Activated CD4-positive, alpha-beta T cell treated with anti-CD3 and anti-CD28 coated beads, Interleukin-10, Interleukin-2, amounts not matched to agents 100 ng/mL and 50 ng/mL, durations not matched to agents 16 hours and 8 hours (primary cell): ENCODE results near the gene TUBB4B.
"Not testable (repeated sequence)": the region's sequence is repeated elsewhere in the genome, so short reads cannot be mapped to it uniquely, and the experiment has no call there.

Experiments
- DNase-seq: peaks from one replicate; pipeline ENCODE4 v3.0.0-alpha.2; 2020

TUBB4B gene

DNA sequence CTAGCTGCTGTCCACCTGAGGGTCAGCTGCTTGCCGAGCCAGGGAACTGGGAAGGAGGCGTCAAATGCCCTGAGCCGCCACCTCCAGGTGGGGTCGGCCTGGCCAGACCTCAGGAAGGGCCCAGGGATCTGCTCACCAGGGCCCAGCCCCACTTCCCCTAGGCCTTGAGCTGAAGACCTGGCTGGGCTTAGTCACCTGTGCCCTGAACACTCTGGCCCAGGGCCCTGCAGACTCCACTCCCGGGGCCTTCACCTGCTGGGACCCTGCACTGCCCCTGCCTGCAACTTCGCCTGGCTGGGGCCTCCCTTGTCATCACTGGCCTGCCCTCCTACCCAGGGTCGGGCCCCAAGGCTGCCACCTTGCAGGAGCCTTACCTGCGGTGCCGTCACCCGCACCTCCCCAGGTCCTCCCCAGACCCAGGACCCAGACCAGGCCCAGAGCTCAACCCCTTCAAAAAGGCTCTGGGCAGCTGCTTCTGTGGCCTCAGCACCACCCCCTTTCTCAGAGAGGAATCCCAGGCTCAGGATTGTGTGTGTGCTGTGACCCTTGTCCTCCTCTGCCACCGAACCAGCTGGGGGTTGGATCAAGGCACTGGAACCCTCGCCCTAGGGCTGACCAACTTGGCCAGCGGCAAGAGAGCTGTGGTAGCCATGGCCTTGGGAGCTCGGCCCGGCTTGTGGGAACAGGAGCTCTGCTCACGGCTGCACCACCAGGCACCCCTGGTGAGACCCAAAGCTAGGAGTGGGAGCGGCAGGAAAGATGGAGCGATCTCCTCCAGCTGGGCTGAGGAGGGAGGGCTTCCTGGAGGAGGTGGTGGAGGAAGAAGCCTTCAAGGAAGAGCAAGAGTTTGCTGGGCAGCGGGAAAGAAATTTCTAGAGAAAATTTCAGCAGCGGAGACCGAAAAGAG, 12.9 kb downstream of the TUBB4B start:
- DNase-seq: no peak

DNA sequence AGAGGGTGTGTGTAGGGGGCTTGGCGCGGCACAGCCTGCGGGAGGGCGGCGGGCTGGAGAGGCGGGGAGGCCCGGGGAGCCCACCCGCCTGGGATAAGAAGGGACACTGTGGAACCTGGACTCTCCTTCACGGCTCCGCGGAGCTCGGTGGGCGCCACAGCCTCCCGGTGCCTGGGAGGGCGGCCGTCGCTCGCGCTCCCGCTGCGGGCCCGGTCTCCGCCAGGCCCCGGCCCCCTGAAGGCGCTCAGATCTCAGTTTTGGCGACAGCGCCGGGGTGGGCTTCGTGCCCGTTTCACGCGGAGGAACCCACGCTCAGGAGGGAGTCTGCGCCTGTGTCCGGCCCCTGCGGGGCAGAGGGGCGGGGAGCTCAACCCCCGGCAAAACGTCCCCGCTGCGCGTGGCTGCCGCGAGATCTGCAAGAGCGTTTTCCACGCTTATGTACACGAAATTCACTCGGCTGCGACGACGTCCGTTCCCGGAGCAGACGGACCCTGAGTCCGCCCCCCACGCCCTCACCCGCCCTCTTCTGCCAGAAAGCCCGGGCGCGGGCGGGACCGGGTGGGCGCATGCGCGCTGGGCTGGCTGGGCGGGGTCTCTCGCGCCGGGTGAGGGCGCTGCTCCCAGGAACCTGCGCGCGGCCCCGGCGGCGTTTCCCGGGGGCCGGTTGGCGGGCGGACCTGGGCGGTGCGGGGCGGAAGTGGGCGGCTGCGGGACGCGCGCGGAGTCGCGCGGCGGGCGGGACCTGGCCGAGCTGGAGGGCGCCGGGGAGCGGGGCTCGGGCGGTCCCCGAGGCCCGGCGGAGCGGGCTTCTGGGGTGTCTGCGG, 13.7 kb downstream of the TUBB4B start, which contains the start of gene NELFB:
TSS of gene NELFB (plus strand) at position 704 of the 824 bp plus-strand sequence.
- DNase-seq: peak; percentile 97

DNA sequence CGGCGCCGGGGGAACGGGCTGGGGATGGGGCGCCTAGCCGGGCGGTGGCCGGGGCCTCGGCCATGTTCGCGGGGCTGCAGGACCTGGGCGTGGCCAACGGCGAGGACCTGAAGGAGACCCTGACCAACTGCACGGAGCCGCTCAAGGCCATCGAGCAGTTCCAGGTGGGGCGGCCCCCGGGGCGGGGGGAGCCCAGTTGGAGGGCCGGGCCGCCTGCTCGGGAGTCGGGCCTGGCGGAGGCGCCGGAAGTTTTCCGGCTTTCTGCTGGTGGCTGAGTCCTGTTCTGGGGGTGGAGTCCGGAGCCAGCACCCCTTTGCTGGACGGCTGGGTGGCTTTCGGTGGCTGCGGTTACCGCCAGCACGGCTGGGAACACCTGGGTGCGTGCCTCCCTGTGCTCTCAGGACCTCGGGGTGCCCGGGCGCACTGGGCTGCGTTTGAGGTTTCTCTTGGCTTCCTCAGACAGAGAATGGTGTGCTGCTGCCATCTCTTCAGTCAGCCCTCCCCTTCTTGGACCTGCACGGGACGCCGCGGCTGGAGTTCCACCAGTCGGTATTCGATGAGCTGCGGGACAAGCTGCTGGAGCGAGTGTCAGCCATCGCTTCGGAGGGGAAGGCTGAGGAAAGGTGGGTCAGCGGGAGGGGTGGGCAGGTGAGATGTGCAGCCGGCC, 14.5 kb downstream of the TUBB4B start:
- DNase-seq: peak; percentile 49

DNA sequence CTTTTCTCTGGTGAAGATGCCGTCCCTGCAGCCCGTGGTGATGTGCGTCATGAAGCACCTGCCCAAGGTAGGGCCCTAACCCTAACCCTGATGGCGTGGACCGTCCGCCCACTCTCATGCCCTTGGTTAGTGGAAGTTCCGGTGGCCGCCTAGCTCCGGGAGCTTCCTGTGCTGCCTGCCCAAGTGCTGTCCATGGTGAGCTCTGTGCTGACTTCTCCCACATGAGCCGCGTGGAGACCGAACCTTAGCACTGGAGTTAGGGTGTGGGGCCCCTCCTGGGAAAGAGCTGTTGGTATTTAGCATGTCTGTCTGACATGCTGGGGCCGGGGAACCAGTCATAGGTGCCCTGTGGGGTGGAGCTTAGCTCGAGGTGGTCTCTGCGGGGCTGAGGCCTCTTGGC, 15.3 kb downstream of the TUBB4B start:
- DNase-seq: no peak

DNA sequence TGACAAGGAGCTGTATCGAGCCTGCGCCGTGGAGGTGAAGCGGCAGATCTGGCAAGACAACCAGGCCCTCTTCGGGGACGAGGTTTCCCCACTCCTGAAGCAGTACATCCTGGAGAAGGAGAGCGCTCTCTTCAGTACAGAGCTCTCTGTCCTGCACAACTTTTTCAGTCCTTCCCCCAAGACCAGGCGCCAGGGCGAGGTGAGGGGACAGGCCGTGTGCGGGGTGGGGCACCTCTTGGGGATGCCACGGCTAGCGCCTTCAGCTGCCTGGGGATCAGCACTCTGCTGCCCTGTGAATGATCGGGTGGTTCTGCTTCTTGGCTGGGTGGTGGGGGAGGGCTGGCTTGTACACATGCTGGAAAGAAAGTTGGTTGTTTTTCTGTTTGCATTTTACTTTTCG, 15.8 kb downstream of the TUBB4B start:
- DNase-seq: no peak

DNA sequence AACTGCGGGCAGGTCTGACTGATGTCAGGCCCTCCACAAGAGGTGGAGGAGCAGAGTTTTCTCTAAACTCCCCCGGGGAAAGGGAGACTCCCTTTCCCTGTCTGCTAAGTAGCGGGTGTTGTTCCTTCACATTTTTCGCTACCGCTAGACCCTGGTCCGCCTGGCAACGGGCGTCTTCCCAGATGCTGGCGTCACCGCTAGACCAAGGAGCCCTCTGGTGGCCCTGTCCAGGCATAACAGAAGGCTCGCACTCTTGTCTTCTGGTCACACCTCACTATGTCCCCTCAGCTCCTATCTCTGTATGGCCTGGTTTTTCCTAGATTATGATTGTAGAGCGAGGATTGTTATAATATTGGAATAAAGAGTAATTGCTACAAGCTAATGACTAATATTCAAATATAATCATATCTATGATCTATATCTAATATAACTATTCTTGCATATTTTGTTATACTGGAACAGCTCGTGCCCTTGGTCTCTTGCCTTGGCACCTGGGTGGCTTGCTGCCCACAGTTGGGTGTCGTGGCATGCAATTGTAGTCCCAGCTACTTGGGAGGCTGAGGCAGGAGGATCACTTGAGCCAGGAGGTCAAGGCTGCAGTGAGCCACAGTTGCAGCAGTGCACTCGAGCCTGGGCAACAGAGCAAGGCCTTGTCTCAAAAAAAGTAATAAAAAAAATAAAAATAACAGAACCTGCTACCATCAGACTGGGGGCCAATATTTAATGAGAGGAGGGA, 21.3 kb downstream of the TUBB4B start:
- not testable (repeated sequence) for DNase-seq

DNA sequence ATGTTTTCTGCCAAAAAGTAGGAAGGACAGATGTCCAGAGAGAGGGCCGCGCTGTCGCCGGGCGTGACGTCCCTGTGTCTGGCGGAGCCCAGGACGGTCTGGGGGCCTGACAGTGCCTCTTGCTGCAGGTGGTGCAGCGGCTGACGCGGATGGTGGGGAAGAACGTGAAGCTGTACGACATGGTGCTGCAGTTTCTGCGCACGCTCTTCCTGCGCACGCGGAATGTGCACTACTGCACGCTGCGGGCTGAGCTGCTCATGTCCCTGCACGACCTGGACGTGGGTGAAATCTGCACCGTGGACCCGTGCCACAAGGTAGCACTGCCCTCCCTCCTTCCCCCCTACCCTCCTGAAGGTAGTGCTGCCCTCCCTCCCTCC, 21.8 kb downstream of the TUBB4B start:
- no peak for DNase-seq

DNA sequence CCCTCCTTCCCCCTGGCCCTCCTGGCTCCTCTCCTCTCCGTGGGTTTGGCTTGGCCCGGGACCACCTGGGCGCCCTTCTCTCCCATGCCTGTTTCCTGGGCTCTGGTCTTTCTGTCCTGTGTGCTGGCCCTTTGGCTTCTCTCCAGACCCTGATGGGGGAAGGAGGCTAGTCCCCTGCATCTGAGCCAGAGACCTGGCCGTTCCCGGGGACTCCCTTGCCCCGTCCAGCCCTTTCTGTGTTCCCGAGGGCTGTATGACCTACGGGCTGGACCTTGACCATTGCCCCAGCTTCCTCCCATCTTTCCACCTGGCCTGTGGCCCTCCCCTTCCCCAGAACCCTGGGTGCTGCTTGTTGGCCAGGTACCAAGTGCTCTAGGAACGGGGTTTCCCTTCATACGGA, 22.4 kb downstream of the TUBB4B start:
- DNase-seq: no peak

DNA sequence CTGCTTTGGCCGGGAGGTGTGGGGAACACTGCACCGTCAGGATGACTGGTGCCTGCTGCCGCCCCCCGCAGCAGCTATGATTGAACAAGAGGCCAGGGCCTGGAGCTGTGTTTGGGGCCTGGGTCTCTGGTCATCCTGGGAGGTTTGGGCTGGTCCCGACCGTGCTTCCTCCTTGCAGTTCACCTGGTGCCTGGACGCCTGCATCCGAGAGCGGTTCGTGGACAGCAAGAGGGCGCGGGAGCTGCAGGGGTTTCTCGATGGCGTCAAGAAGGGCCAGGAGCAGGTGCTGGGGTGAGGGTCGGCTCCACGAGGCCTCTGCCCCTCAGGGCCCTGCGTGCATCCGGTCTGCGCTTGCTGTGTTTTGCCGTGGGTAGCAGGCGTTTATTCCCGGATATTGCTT, 23.0 kb downstream of the TUBB4B start:
- no peak for DNase-seq

DNA sequence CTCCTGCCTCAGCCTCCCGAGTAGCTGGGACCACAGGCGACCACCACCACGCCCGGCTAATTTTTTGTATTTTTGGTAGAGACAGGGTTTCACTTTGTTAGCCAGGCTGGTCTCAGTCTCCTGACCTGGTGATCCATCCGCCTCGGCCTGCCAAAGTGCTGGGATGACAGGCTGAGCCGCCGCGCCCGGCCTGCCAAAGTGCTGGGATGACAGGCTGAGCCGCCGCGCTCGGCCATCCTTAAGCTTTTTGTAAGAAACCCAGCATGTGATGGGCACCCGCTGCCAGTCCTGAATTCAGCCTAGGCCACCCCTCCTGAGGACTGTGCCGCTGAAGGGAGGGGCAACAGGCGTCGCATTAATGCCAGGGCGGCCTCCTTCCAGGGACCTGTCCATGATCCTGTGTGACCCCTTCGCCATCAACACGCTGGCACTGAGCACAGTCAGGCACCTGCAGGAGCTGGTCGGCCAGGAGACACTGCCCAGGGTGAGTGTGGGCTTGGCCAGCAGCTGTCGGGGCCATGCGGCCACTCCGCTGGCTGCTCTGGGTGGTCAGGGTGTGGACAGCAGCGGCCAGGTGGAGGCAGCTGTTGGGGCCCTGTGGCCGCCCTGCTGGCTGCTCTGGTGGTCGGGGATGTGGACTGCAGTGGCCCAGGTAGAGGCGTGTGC, 24.5 kb downstream of the TUBB4B start:
- no peak for DNase-seq

DNA sequence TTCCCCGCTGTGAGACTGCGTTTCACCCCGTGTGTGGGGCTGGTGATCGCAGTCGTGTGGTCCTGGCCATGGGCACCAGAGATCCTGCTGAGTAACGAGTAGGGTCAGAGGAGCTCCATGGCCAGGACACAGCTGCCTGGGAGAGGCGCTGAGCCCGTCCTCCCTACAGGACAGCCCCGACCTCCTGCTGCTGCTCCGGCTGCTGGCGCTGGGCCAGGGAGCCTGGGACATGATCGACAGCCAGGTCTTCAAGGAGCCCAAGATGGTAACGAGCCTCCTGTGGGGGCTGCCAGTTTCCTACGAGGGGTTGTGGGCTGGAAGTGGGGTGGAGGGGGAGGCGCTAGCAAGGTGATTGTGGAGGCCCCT, 25.1 kb downstream of the TUBB4B start:
- DNase-seq: no peak

DNA sequence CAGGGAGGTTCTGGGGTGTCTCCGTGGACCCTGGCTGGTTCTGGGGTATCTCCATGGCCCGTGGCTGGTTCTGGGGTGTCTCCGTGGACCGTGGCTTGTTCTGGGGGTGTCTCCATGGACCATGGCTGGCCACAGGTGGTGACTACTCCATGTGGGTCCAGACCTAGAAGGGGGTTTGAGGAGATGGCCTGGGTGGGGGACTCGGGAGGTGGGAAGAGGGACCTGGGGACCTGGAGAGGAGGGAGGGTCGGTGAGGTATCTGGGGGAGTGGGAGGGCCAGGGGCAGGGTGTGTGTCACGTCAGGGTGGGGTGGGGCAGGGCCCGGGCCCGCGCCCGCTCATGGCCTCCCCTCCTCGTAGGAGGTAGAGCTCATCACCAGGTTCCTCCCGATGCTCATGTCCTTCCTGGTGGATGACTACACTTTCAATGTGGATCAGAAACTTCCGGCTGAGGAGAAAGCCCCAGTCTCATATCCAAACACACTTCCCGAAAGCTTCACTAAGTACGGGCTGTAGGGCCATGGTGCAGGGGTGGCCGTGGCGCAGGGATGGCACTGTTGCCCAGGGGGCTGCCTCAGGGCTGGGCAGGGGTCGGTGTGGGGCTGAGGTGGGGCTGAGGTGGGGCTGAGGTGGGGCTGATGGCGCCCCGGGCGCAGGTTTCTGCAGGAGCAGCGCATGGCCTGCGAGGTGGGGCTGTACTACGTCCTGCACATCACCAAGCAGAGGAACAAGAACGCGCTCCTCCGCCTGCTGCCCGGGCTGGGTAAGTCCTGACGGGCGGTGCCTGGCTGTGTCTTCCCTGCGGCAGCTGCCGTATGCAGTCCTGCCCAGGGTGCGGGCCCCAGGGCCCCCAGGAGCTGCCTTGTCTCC, 25.7 kb downstream of the TUBB4B start:
- DNase-seq: no peak

DNA sequence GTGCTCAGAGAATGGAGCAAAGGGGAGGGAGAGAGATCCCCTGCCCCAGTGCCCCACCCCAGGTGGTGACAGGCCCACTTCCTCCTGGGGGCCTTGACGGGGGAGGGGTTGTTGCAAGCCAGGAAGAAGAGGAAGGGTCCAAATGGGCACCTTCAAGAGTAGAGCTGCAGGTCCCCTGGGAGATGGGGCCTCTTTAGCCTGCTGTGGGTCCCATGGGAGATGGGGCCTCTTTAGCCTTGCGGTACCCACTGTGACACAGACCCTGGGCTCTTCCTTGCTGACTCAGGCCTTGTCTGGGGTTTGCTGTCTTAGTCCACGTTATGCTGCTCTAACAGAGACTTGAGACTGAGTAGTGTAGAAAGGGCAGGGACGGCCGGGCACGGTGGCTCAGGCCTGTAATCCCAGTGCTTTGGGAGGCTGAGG, 26.9 kb downstream of the TUBB4B start:
- no peak for DNase-seq

DNA sequence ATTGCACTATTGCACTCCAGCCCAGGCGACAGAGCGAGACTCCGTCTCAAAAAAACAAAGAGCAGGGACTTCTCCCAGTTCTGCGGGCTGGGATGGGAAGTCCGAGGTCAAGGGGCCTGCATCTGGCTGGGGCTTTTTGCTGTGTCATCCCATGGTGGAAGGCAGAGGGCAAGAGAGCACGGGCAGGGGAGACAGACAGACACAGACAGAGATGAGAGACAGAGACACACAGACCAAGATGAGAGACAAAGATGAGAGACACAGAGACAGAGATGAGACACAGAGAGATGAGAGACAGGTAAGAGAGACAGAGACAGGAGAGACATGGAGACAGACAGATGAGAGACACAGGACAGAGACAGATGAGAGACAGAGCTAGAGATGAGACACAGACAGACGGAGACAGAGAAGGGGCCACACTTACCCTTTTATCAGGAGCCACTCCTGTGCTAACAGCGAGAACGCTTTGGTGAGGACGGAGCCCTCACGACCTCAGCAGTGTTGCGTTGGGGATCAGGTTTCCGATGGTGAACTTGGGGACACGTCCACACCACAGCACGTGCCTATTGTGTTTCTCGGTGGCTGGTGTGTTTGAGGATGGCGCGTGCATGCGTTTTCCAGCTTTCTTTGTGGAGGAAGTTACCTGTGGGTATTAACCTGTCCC, 27.6 kb downstream of the TUBB4B start:
- no peak for DNase-seq

DNA sequence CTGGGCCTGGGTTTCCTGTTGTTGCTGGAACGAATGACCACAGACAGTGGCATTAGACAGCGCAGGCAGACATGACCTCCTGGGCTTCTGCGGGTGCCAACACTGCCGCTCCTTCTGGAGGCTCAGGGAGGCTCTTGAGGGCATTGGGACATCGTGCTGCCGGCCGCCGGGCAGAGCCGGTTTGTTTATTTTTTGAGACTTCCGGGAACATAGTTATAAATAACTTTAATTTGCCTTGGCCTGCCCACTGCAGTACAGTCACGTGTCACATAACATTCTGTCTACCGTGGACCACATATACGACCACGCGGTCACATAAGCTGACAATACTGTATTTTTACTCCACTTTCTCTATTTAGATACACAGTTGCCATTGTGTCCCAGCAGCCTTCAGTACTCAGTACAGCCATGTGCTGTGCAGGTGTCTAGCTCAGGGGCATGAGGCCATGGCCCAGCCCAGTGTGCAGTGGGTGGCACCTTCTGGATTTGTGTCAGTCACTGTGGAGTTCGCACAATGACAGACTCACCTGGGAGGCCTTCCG, 28.2 kb downstream of the TUBB4B start:
- no peak for DNase-seq

DNA sequence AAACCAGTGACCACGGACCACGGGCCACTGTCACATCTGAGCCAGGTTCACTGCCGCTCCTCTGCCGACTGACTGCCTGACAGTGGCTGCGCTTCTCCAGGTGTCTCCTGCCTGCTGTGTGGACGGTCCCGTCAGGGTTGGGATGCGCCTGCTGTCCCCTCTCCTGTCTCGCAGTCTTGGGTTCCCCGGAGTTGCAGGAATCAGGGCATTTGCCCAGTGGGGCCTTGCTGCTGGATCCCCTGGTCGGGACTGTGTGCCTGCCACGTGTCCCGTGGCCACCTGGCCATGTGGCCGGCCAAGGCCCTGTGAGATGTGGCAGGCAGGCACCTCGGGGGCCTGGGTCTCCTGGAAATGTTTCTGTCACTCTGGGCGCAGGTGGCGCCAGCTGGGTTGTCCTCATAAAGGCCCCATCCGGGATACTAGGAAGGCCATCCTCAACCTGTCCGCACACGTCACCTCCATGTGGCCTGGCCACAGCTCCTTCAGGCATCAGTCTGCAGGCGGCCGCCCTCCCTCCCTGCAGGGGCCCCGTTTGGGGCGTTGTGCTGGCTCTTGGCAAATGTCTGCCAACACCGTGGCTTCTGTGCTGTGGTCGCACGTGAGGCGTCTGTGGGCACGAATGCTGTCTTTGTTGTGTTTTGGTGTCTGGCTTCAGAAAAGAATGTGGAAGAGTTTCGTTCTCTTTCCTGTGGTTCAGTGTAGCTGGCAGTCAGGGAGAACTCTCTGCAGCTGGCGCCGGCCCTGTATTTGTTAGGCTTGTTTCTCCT, 30.0 kb downstream of the TUBB4B start:
- peak; percentile 32 for DNase-seq

DNA sequence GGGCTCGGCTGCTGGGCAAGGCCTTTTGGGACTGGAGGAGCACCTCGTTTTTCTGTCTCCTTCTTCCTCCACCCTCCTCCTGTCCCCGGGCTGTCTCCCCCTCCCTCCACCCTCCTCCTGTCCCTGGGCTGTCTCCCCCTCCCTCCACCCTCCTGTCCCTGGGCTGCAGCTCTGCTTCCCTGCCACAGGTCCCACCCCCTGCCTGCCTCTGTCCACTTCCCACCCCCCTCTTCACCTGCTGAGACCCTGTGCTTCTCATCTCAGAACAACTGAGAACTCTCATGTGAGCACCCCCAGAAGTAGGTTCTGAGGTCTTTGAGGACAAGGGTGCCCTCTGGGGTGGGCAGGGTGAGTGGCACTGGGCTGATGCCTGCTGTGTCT, 30.6 kb downstream of the TUBB4B start:
- DNase-seq: no peak

DNA sequence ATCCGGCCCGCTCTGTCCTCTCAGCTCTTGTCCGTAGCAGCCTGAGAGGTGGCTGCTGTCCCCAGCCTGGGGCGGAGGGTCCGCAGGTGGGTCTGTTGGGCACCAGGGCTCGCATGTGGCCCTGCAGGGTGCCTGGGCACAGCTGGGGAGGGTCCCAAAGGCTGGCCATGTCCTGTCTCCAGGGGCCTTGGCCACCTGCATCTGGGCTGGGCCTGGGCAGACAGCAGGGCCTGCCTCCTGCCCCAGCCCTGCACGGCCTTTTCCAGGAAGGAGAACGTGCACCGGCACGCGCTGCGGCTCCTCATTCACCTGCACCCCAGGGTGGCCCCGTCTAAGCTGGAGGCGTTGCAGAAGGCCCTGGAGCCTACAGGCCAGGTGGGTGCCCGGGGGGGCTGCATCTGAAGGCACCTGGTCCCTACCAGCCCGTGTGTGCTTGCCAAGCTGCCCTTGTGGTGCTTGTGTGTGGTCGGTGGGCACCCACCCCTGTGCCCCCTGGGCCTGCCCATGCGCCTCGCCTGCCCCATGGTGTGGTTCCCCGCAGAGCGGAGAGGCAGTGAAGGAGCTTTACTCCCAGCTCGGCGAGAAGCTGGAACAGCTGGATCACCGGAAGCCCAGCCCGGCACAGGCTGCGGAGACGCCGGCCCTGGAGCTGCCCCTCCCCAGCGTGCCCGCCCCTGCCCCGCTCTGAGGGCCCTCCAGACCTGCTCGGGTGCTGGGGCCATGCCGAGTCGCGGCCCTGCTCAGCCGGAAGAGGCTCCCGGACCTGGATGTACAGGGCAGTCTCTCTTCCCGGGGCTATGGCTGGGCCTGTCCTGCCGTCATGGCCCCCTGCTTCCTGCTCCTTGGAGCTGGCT, 31.4 kb downstream of the TUBB4B start:
- no peak for DNase-seq

DNA sequence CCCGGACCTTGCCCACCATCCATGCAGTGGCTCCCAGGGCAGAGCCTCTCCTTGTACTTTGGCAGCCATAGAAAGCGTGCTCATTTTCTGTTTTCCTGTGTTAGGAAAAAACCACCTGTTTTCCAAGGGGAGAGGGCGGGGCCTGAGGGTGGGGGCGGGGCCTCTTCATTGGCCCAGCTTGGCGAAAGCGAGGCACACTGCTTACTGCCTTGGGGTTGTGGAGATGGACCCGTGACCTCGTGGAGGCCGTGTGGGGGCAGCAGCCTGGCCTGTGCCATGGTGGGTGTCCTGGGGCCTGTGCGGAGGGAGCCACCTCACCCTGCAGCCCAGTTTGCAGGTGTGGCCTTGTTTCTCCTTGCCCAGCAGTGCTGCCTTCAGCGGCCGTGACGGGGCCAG, 32.0 kb downstream of the TUBB4B start:
- DNase-seq: no peak
